Activated effector memory CD4-positive, alpha-beta T cell treated with anti-CD3 and anti-CD28 coated beads, Interleukin-2, amount 50 U/mL, for 16 hours (primary cell): ENCODE measurements around the gene CPNE8.

ENCODE experiments used
- DNase-seq: peaks from one replicate; pipeline ENCODE4 v3.0.0-alpha.2; 2020

The CPNE8 gene

GRCh38 chr12:38610808-38611350 is 294.5 kb downstream of the CPNE8 start:
- no peak for DNase-seq

- DNase-seq: no peak
Observed at GRCh38 chr12:38607295-38607694, 298.1 kb downstream of the CPNE8 start.
